Astrocyte (in vitro differentiated cells and primary cell): Measurements from ENCODE around the gene GAB2.

Experiments used
- CTCF ChIP-seq: IDR thresholded peaks from 2 replicates; pipeline ENCODE4 v1.5.1; 2011; ENCODE audit warnings: low read depth, mild to moderate bottlenecking, inconsistent platforms, low read length, moderate library complexity; ENCODE audit not compliant: insufficient read depth
- EZH2 ChIP-seq: IDR thresholded peaks from 2 replicates; pipeline ENCODE4 v1.6.1; 2012; ENCODE audit warnings: mild to moderate bottlenecking, low read length, inconsistent platforms; ENCODE audit not compliant: insufficient read depth

DNA sequence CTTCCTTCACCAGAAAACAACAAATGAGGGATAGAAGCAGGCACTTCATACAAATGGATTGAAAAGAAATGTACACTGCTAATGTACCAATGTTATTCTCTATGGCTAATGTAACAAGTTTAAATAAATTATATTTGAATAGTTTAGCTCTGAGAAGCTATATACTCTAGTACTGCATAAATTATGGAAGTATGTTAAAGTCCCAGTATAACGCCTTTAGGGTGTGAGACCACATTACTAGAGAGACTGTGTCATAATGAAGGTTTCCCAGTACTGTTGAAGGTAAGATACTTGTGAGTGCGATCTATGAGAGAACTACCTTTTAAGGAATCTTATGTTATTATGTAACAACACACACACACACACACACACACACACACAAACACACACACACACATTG lies 39.8 kb upstream of the GAB2 start:
- TF ChIP-seq CTCF (no peak), EZH2 (no peak)
